ENCODE data around the gene CYP2F1. TPM values are rescaled to one million over a fixed set of nuclear protein-coding genes. Genes with fewer than 3 reads are reported as not detected.

CYP2F1 gene
- polyA plus RNA-seq, 3 donors, result not detected

DNA sequence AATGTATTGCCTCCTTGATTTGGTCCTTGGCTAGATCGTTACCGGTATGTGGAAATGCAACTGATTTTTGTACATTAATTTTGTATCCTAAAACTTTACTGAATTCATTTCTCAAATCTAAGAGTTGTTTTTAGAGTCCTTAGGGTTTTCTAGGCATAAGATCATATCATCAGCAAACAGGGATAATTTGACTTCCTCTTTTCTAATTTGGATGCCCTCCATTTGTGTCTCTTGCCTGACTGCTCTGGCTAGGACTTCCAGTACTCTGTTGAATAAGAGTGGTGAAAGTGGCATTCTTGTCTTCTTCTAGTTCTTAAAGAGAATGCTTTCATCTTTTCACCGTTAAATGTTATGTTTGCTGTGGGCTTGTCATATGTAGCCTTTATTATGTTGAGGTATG is 37.9 kb upstream of the CYP2F1 start:
- H3K27me3 ChIP-seq (ENCODE audit: control insufficient read depth in 2 of 2, insufficient read depth in 2 of 2, low read length in 2 of 2), result no peaks in the 10 kb centered on the region
- peaks cover 16 to 23% (median 18%) of the 10 kb centered on the region in 3 donors for H3K27me3 Mint-ChIP-seq (ENCODE audit: low read depth in 3 of 3)
- H3K4me1 ChIP-seq (ENCODE audit: control insufficient read depth in 1 of 2, insufficient read depth in 2 of 2, low read length in 2 of 2), result no peaks in the 10 kb centered on the region
- no peak overlapping the region for H3K4me3 Mint-ChIP-seq
- H3K9ac ChIP-seq (ENCODE audit: insufficient read depth, low read length, poor library complexity, severe bottlenecking), result no peak overlapping the region
- no peak overlapping the region for H3K27ac Mint-ChIP-seq
- H3K4me3 ChIP-seq (replicated peaks in 1 of 3; ENCODE audit: low read depth in 2 of 3, low read length in 3 of 3), result no peak overlapping the region
- H3K4me1 Mint-ChIP-seq, result no peaks in the 10 kb centered on the region
- peaks cover 0 to 2% of the 10 kb centered on the region in 2 donors for H3K9me3 ChIP-seq (replicated peaks in 1 of 2; ENCODE audit: control insufficient read depth in 1 of 2, insufficient read depth in 1 of 2, low read length in 2 of 2)
- no peak for DNase-seq
- no peaks in the 10 kb centered on the region for H3K36me3 Mint-ChIP-seq
- TF ChIP-seq, protein P1, sequence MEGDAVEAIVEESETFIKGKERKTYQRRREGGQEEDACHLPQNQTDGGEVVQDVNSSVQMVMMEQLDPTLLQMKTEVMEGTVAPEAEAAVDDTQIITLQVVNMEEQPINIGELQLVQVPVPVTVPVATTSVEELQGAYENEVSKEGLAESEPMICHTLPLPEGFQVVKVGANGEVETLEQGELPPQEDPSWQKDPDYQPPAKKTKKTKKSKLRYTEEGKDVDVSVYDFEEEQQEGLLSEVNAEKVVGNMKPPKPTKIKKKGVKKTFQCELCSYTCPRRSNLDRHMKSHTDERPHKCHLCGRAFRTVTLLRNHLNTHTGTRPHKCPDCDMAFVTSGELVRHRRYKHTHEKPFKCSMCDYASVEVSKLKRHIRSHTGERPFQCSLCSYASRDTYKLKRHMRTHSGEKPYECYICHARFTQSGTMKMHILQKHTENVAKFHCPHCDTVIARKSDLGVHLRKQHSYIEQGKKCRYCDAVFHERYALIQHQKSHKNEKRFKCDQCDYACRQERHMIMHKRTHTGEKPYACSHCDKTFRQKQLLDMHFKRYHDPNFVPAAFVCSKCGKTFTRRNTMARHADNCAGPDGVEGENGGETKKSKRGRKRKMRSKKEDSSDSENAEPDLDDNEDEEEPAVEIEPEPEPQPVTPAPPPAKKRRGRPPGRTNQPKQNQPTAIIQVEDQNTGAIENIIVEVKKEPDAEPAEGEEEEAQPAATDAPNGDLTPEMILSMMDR (IDR thresholded peaks at IDR 0.05), result no peak
- no peak overlapping the region for H3K27ac ChIP-seq (ENCODE audit: low read depth in 1 of 2, low read length in 2 of 2)
- no peak overlapping the region for H3K4me2 ChIP-seq (replicated peaks; ENCODE audit: extremely low read depth, low read length, poor library complexity, severe bottlenecking)
- no peaks in the 10 kb centered on the region for H3K79me2 ChIP-seq (ENCODE audit: insufficient read depth, low read length)
- intact Hi-C loops (cut with micrococcal nuclease), result no loop called here
- no peak overlapping the region for H2AFZ ChIP-seq (ENCODE audit: insufficient read depth, low read depth, low read length, poor library complexity, severe bottlenecking)
- WGBS (ENCODE audit: insufficient coverage), result no CpG with 5 or more reads among the region's 3 CpGs
- H3K9me3 Mint-ChIP-seq, result peaks cover 8 to 31% (median 12%) of the 10 kb centered on the region in 7 donors
- no peaks in the 10 kb centered on the region for H3K36me3 ChIP-seq (replicated peaks in 1 of 2; ENCODE audit: control insufficient read depth in 1 of 2, insufficient read depth in 2 of 2, low read length in 2 of 2)
- H4K20me1 ChIP-seq (ENCODE audit: insufficient read depth, low read length), result no peaks in the 10 kb centered on the region

DNA sequence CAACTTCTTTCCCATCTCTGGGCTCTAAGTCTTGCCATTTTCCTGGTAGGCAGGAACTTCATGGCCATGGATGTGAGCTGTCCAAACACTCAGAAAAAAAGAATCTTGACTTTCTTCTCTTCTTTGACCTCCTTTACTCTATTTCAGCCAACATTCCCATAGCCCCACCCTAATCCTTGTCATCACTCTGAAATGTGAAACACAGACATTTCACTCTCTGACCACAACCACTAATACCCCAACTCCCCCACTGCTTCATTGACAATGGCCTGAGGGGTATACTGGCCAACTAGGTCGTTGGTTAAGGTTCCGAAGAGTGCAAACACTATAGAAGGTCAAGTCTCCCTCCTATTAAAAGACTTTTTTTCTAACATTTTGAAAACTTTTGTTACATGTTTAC is 30.7 kb upstream of the CYP2F1 start:
- no peak overlapping the region for H2AFZ ChIP-seq (ENCODE audit: insufficient read depth, low read depth, low read length, poor library complexity, severe bottlenecking)
- Mint-ChIP-seq H3K27ac (no peak overlapping the region), H3K9me3 (peaks cover 7 to 31% (median 12%) of the 10 kb centered on the region in 7 donors), H3K4me1 (no peaks in the 10 kb centered on the region), H3K4me3 (no peak overlapping the region), H3K36me3 (no peaks in the 10 kb centered on the region), H3K27me3 (ENCODE audit: low read depth in 3 of 3) (peaks cover 6 to 26% (median 17%) of the 10 kb centered on the region in 3 donors)
- no peak overlapping the region for H3K4me2 ChIP-seq (replicated peaks; ENCODE audit: extremely low read depth, low read length, poor library complexity, severe bottlenecking)
- H3K4me3 ChIP-seq (replicated peaks in 1 of 3; ENCODE audit: low read depth in 2 of 3, low read length in 3 of 3), result no peak overlapping the region
- TF ChIP-seq, protein P1 (IDR thresholded peaks at IDR 0.05), result no peak
- H3K79me2 ChIP-seq (ENCODE audit: insufficient read depth, low read length), result no peaks in the 10 kb centered on the region
- intact Hi-C loops (cut with micrococcal nuclease), result no loop called here
- peaks cover 0 to 6% of the 10 kb centered on the region in 2 donors for H3K9me3 ChIP-seq (replicated peaks in 1 of 2; ENCODE audit: control insufficient read depth in 1 of 2, insufficient read depth in 1 of 2, low read length in 2 of 2)
- H3K9ac ChIP-seq (ENCODE audit: insufficient read depth, low read length, poor library complexity, severe bottlenecking), result no peak overlapping the region
- DNase-seq, result no peak
- no CpG with 5 or more reads among the region's 2 CpGs for WGBS (ENCODE audit: insufficient coverage)
- H3K27me3 ChIP-seq (ENCODE audit: control insufficient read depth in 2 of 2, insufficient read depth in 2 of 2, low read length in 2 of 2), result peaks cover 0 to 6% of the 10 kb centered on the region in 2 donors
- H4K20me1 ChIP-seq (ENCODE audit: insufficient read depth, low read length), result no peaks in the 10 kb centered on the region
- H3K4me1 ChIP-seq (ENCODE audit: control insufficient read depth in 1 of 2, insufficient read depth in 2 of 2, low read length in 2 of 2), result no peaks in the 10 kb centered on the region
- no peaks in the 10 kb centered on the region for H3K36me3 ChIP-seq (replicated peaks in 1 of 2; ENCODE audit: control insufficient read depth in 1 of 2, insufficient read depth in 2 of 2, low read length in 2 of 2)
- H3K27ac ChIP-seq (ENCODE audit: low read depth in 1 of 2, low read length in 2 of 2), result no peak overlapping the region

Measured in CD14-positive monocyte (primary cell).